HepG2 (cell line): ENCODE results near the gene AFG1L. TPM values are rescaled to one million over a fixed set of nuclear protein-coding genes. Genes with fewer than 3 reads are reported as not detected.

Experiments
- AKAP8 ChIP-seq: sonication (generic); formaldehyde crosslinking; IDR thresholded peaks from 2 replicates; pipeline ENCODE4 v1.5.1; 2020; ENCODE audit warnings: mild to moderate bottlenecking, missing genetic modification reagents
- ARID4A ChIP-seq: sonication (generic); formaldehyde crosslinking; IDR thresholded peaks from 2 replicates; pipeline ENCODE4 v1.5.0; 2020; ENCODE audit warnings: mild to moderate bottlenecking, missing genetic modification reagents, borderline replicate concordance
- BCL3 ChIP-seq: sonication (generic); formaldehyde crosslinking; IDR thresholded peaks from 2 replicates; pipeline ENCODE4 v1.5.1; 2020; ENCODE audit warnings: mild to moderate bottlenecking, missing genetic modification reagents, moderate library complexity
- FOXJ3 ChIP-seq: sonication (generic); formaldehyde crosslinking; IDR thresholded peaks from 2 replicates; pipeline ENCODE4 v1.4.0; 2020; ENCODE audit warnings: missing genetic modification reagents, mild to moderate bottlenecking, borderline replicate concordance
- GATAD2A ChIP-seq: IDR thresholded peaks from 2 replicates; pipeline ENCODE4 v1.6.1; 2016
- ISL2 ChIP-seq: sonication (generic); formaldehyde crosslinking; IDR thresholded peaks from 2 replicates; pipeline ENCODE4 v1.5.0; 2020; ENCODE audit warnings: missing genetic modification reagents
- JUND ChIP-seq: sonication (generic); formaldehyde crosslinking; IDR thresholded peaks from 2 replicates; pipeline ENCODE4 v1.8.0; 2022; ENCODE audit warnings: mild to moderate bottlenecking, missing genetic modification reagents
- KDM2A ChIP-seq: sonication (generic); formaldehyde crosslinking; IDR thresholded peaks from 2 replicates; pipeline ENCODE4 v1.4.0; 2020; ENCODE audit warnings: low read depth, missing genetic modification reagents, borderline replicate concordance
- RERE ChIP-seq: IDR thresholded peaks from 2 replicates; pipeline ENCODE4 v1.6.1; 2016; ENCODE audit warnings: low read depth, missing genetic modification reagents, missing compliant biosample characterization
- RNF219 ChIP-seq: sonication (generic); formaldehyde crosslinking; IDR thresholded peaks from 2 replicates; pipeline ENCODE4 v1.5.0; 2020; ENCODE audit warnings: mild to moderate bottlenecking, missing genetic modification reagents
- ZNF225 ChIP-seq: sonication (generic); formaldehyde crosslinking; IDR thresholded peaks from 2 replicates; pipeline ENCODE4 v1.4.0; 2020; ENCODE audit warnings: mild to moderate bottlenecking, missing genetic modification reagents
- ZNF564 ChIP-seq: sonication (generic); formaldehyde crosslinking; IDR thresholded peaks from 2 replicates; pipeline ENCODE4 v1.8.1; 2023; ENCODE audit warnings: mild to moderate bottlenecking, missing genetic modification reagents
- ZSCAN20 ChIP-seq: sonication (generic); formaldehyde crosslinking; IDR thresholded peaks from 2 replicates; pipeline ENCODE4 v1.4.0; 2020; ENCODE audit warnings: missing genetic modification reagents, mild to moderate bottlenecking, borderline replicate concordance
- ZSCAN22 ChIP-seq: sonication (generic); formaldehyde crosslinking; IDR thresholded peaks from 2 replicates; pipeline ENCODE4 v1.4.0; 2020; ENCODE audit warnings: mild to moderate bottlenecking, missing genetic modification reagents
- polyA plus RNA-seq, 8 experiments: library from polyadenylated mRNA; depleted of rRNA in 3 of 8; stranded (reverse) in 7 of 8; unstranded in 1 of 8; fragments of >200 nt; fragmentation: Illumina TruSeq in 4 of 8; extraction: Trizol in 4 of 8; gene quantifications; 2 replicates each; pipeline versions ENCODE4 v1.2.1 to v1.2.3, GENCODE V29; 2011 to 2016; ENCODE audit warnings: low read depth in 4 of 8, missing spikeins in 1 of 8, mixed read lengths in 1 of 8; ENCODE audit not compliant: insufficient read depth in 1 of 8
- total RNA-seq, 5 experiments: library from RNA; depleted of rRNA; stranded (reverse); fragments of >200 nt; fragmentation: Illumina TruSeq; extraction: Trizol; gene quantifications; 2 replicates each; pipeline ENCODE4 v1.2.3, GENCODE V29; 2016; ENCODE audit warnings: low read depth in 1 of 5

AFG1L gene
- total and polyA plus RNA-seq, 2 of the 13 experiments (the other 11 are each of a cell fraction or from before 2014, with no cell fraction given) = 3.1 to 14.0 TPM

GRCh38 chr6:108541843-108542759, 247.2 kb downstream of the AFG1L start (continued):
- TF ChIP-seq GATAD2A (CRISPR knock-in tag) (0 out of 2 replicates have a peak, but pooled peaks have one; percentile 19), ISL2 (CRISPR knock-in tag) (no peak), ZSCAN22 (CRISPR knock-in tag) (no peak), BCL3 (CRISPR knock-in tag) (no peak), ARID4A (peak; percentile 19; the same call in 1 of the 2 replicates), ZNF225 (no peak), ZSCAN20 (CRISPR knock-in tag) (no peak), JUND (CRISPR knock-in tag) (no peak), KDM2A (0 out of 2 replicates have a peak, but pooled peaks have one; percentile 37), RNF219 (CRISPR knock-in tag) (no peak), AKAP8 (CRISPR knock-in tag) (no peak), ZNF564 (no peak), RERE (CRISPR knock-in tag) (no peak), FOXJ3 (CRISPR knock-in tag) (no peak)
